ENCODE results near the gene PTRHD1. TPM values are rescaled to one million over a fixed set of nuclear protein-coding genes. Genes with fewer than 3 reads are reported as not detected.

PTRHD1 gene
- total RNA-seq, 4 donors from 2014 or later, result 17.3 to 45.0 (median 37.3) TPM

GRCh38 chr2:24840164-24840869 is 47.1 kb upstream of the PTRHD1 start:
- DNase-seq, result no peak

DNA sequence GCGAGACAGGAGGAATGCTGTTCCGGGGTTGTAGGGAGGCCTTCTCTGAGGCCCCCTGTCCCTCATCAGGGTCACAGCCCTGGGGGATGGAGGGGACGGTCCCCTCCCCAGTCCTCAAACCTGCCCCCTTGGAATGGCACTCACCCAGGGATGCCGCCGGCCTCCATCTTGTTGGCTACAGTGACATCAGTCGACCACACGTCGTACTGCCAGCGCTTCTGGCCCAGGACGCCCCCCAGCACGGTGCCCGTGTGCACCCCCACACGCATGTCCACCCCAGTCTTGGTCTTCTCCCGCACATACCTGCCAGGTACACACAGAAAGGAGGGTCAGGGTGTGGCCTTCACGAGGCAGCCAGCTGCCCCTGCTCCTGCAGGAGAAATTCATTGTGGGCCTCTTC is 46.5 kb upstream of the PTRHD1 start:
- H3K4me1 ChIP-seq, result no peaks in the 10 kb centered on the region
- no peaks in the 10 kb centered on the region for H3K9me3 ChIP-seq
- DNase-seq, result no peak
- H3K36me3 ChIP-seq, result no peaks in the 10 kb centered on the region
- no peak for ATAC-seq
- no peak overlapping the region for H3K27ac ChIP-seq
- no peak overlapping the region for H3K4me3 ChIP-seq
- in situ Hi-C loops (cut with MboI; ENCODE audit: low sequenced_read_pairs in 4 of 4), result no loop called here
- TF ChIP-seq POLR2A (IDR thresholded peaks at IDR 0.05), result no peak
- no peak for TF ChIP-seq CTCF (IDR thresholded peaks at IDR 0.05 in 4 of 5, conservative IDR thresholded peaks at IDR 0.05 in 1 of 5)
- no peaks in the 10 kb centered on the region for H3K27me3 ChIP-seq
- intact Hi-C loops (cut with DNase I; ENCODE audit: low total_unique reads), result no loop called here

More at GRCh38 chr2:24840164-24840869, 47.1 kb upstream of the PTRHD1 start:
- TF ChIP-seq POLR2A (IDR thresholded peaks at IDR 0.05) (no peak), CTCF (IDR thresholded peaks at IDR 0.05 in 4 of 5, conservative IDR thresholded peaks at IDR 0.05 in 1 of 5) (no peak)
- Histone ChIP-seq H3K36me3 (no peaks in the 10 kb centered on the region), H3K4me1 (no peaks in the 10 kb centered on the region), H3K9me3 (no peaks in the 10 kb centered on the region), H3K27ac (no peak overlapping the region), H3K27me3 (no peaks in the 10 kb centered on the region), H3K4me3 (no peak overlapping the region)
- intact Hi-C loops (cut with DNase I; ENCODE audit: low total_unique reads) (no loop called here), in situ Hi-C loops (cut with MboI; ENCODE audit: low sequenced_read_pairs in 4 of 4) (no loop called here)
- ATAC-seq, result no peak

DNA sequence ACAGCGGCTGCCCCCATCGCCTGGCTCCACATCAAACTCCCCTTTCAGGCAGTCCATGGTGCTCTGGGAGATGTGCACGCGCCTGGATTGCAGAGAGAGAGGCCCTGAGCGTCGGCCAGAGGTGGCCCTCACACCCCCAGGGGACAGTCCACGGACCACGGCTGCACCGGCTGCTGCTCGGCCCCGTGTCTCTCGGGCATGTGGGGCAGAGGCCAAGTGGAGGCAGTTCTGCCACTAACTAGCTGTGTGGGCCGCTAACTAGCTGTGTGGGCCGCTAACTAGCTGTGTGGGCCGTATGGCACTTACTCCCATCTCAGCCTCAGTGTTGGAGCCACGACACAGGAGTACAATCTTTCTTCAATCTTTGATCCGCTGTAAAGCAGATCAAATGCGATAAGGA is 45.4 kb upstream of the PTRHD1 start:
- in situ Hi-C loops (cut with MboI; ENCODE audit: low sequenced_read_pairs in 4 of 4) (no loop called here), intact Hi-C loops (cut with DNase I; ENCODE audit: low total_unique reads) (no loop called here)
- ATAC-seq (no peak), DNase-seq (no peak)
- Histone ChIP-seq H3K27me3 (no peaks in the 10 kb centered on the region), H3K4me3 (no peak overlapping the region), H3K27ac (no peak overlapping the region), H3K4me1 (no peaks in the 10 kb centered on the region), H3K36me3 (no peaks in the 10 kb centered on the region), H3K9me3 (no peaks in the 10 kb centered on the region)
- TF ChIP-seq POLR2A (IDR thresholded peaks at IDR 0.05), result no peak
- TF ChIP-seq CTCF (IDR thresholded peaks at IDR 0.05 in 4 of 5, conservative IDR thresholded peaks at IDR 0.05 in 1 of 5), result no peak

- no peak overlapping the region for H3K27ac ChIP-seq
- no peak overlapping the region for H3K4me3 ChIP-seq
- ATAC-seq (no peak), DNase-seq (no peak)
- no peak for TF ChIP-seq CTCF (IDR thresholded peaks at IDR 0.05 in 4 of 5, conservative IDR thresholded peaks at IDR 0.05 in 1 of 5)
- no peak for TF ChIP-seq POLR2A (IDR thresholded peaks at IDR 0.05)
- H3K9me3 ChIP-seq, result no peaks in the 10 kb centered on the region
- no peaks in the 10 kb centered on the region for H3K4me1 ChIP-seq
- in situ Hi-C loops (cut with MboI; ENCODE audit: low sequenced_read_pairs in 4 of 4), result no loop called here
- intact Hi-C loops (cut with DNase I; ENCODE audit: low total_unique reads), result no loop called here
- no peaks in the 10 kb centered on the region for H3K27me3 ChIP-seq
- no peaks in the 10 kb centered on the region for H3K36me3 ChIP-seq
These were observed 44.9 kb upstream of the PTRHD1 start for GRCh38 chr2:24837996-24838513.
